ENCODE data around the gene GAL3ST3.

GRCh38 chr11:66008095-66008467, 40.9 kb downstream of the GAL3ST3 start:
- TF ChIP-seq POLR2A (IDR thresholded peaks at IDR 0.05) (no peak), CTCF (IDR thresholded peaks at IDR 0.05) (no peak), EP300 (IDR thresholded peaks at IDR 0.05; ENCODE audit: low read depth) (no peak), POLR2AphosphoS5 (IDR thresholded peaks at IDR 0.05) (no peak)
